GM18505 (cell line): Measurements from ENCODE around the gene WDFY4.

Experiments used
- ATAC-seq: cut with Tn5 transposase; IDR thresholded peaks from one replicate; pipeline ENCODE4 v1.9.1; 2021; ENCODE audit not compliant: unreplicated experiment
- POLR2A ChIP-seq: IDR thresholded peaks from 4 replicates; pipeline ENCODE4 v1.6.1; 2011; ENCODE audit warnings: borderline replicate concordance; ENCODE audit not compliant: insufficient read depth, insufficient read length; ENCODE audit errors: extremely low read depth

The WDFY4 gene

DNA sequence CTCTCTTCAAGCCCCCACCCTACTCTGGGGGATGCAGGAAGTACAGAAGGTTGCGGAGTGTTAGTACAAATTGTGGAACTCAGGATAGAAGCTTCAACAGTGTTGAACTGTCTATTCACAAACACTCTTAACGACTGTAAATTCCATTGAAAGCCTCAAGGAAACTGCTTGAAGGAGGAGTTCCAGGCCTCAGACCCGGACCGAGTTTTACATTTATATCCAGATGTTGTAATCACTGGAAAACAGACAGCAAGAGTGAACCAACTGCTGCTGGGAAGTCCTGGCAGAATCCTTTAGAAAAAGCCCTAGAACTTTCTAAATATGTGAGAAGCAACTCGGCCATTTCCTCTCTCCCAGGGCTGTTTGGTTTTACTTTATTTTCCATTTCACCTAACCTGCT lies 339.1 kb downstream of the WDFY4 start:
- TF ChIP-seq POLR2A = no peak
- ATAC-seq = no peak

DNA sequence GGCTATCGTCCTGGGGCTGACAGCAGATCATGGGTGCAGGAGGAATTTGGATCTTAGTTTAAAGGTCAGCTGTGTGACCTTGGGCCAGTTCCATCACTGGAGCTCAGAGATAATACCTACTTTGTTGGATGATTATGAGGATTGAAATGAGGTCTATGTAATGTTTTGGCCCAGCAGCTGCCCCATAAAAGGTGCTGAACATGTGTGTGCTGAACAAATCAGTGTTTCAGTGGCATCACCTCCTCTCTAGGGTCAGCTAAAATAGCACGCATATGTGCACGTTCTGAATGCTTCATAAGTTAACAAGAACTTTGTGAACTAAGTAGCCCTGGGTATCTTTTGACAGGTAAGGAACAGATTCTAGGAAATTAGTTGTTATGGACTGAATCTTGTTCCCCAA lies 339.8 kb downstream of the WDFY4 start:
- ATAC-seq = no peak
- TF ChIP-seq POLR2A = no peak

DNA sequence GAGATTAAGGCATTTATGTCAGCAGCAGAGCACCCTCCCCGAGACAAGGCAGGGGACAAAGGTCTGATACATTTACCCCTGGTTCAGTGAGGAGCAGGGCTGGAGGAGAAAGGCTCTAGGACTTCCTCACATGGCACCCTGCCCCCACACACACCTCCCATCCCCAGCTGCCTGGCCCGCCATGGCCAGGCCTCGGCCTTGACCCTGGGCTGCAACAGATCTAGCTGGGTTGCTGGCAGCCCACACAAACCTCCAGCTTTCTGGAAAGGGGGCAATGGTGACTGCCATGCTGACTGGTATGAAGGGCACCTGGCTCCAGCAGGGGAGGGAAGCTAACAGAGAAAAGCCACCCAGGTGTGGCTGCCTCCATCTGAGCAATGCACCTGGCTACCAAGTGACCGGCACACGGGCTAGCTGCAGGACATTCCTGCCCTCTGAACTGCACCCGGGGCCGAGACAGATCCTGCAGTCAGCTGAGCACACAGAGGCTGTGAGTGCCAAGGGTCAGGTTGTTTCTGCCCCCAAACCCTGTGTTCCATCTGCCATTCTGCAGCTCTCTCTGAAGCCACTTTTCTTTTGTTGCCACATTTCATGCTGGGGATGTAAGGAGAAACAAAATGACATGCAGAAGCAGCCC lies 340.8 kb downstream of the WDFY4 start:
- no peak for ATAC-seq
- TF ChIP-seq POLR2A = no peak

DNA sequence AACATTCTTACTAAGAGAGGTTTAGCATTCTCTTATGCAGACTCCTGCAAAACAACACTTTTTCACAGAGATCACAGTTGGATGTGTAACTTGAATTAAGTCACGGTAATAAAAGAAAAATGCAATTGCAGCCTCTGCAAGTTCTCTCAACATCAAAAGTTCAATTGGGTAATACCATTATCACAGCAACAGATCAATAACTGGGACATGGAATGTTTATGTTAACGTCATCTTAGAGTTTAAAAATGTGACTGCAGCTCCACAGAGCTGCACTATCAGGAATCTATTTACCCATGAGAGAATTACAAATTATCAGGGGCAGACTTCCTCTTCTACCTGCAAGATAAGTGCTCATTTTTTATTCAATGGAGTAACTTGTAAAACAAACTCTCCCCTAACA lies 344.0 kb downstream of the WDFY4 start:
- ATAC-seq = no peak
- TF ChIP-seq POLR2A = no peak

DNA sequence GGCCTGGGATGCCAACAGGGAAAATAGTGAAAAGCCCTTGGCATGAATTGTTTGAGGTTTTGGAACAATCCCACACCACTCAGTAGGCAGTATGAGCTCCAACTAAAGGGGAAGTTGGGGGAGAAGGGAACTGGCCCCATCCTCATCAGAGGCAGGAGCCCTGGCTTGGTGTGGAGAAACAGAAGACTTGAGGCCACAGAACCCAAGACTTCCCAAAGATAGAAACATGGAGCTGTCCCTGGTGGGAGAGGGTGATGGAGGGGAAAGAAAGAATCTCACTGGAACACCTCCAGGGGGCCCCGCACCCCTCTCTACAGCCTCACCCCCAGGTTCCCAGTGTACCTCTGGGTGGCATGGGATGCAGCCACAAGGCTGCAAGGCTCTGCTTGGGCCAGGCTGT lies 345.0 kb downstream of the WDFY4 start:
- ATAC-seq = no peak
- no peak for TF ChIP-seq POLR2A
